ENCODE results near the gene MACROD1. TPM values are rescaled to one million over a fixed set of nuclear protein-coding genes. Genes with fewer than 3 reads are reported as not detected.

Gene MACROD1, protein sequence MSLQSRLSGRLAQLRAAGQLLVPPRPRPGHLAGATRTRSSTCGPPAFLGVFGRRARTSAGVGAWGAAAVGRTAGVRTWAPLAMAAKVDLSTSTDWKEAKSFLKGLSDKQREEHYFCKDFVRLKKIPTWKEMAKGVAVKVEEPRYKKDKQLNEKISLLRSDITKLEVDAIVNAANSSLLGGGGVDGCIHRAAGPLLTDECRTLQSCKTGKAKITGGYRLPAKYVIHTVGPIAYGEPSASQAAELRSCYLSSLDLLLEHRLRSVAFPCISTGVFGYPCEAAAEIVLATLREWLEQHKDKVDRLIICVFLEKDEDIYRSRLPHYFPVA
- 13.4 and 20.3 TPM in 2 replicates for total RNA-seq (2012; rRNA removed)

DNA sequence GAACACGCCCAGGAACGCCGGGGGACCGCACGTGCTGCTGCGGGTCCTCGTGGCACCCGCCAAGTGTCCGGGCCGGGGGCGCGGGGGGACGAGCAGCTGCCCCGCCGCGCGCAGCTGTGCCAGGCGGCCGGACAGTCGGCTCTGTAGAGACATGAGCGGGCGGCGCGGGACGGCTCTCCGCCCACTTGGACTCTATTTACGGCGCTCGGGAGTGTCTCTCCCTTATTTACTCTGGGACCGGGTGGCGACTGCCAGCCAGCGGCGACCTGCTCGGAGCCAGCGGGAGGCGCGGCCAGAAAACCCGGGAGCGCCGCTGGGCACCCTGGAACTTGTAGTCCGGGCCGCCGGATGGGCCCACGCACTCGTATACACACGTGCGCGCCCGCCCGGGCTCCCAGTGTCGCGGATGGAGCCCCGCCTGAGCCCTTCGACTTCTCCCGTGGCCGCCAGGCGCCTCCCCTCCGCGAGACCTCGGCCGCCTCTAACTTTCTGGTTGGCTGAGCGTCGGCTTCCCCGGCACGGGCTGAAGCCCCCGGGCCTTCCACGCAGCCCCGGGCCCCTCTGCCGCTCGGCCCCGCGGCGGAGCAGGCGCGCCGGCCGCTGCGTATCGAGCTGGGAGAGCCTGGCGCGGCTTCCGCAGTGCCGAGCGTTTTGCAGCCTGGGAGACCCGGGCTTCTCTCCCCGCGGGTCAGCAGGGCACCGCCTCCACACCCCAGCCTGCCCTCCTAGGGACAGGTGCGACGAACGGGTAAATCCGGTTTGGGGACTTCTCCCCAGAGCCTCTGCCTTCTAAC lies at the start of gene MACROD1:
Gene MACROD1, minus strand, starts transcription at position 272 of the 794 bp plus-strand sequence. Its CDS starts 119 bp downstream, at position 153.
- H3K36me3 ChIP-seq (ENCODE audit: insufficient read depth, low read length), result no peaks in the 10 kb centered on the region
- peak within 1 kb of the TSS; percentile 75 for H3K9ac ChIP-seq (ENCODE audit: low read depth, low read length)
- H3K27me3 ChIP-seq (ENCODE audit: control insufficient read depth, insufficient read depth, low read length), result no peaks in the 10 kb centered on the region
- H3K9me3 ChIP-seq (replicated peaks; ENCODE audit: low read length), result no peaks in the 10 kb centered on the region
- H3K4me1 ChIP-seq (ENCODE audit: control insufficient read depth, insufficient read depth, low read length), result peaks cover 11% of the 10 kb centered on the region
- H3K4me2 ChIP-seq (ENCODE audit: low read length), result peak within 1 kb of the TSS; percentile 79
- H3K4me3 ChIP-seq (ENCODE audit: low read length), result peak within 1 kb of the TSS; percentile 90

DNA sequence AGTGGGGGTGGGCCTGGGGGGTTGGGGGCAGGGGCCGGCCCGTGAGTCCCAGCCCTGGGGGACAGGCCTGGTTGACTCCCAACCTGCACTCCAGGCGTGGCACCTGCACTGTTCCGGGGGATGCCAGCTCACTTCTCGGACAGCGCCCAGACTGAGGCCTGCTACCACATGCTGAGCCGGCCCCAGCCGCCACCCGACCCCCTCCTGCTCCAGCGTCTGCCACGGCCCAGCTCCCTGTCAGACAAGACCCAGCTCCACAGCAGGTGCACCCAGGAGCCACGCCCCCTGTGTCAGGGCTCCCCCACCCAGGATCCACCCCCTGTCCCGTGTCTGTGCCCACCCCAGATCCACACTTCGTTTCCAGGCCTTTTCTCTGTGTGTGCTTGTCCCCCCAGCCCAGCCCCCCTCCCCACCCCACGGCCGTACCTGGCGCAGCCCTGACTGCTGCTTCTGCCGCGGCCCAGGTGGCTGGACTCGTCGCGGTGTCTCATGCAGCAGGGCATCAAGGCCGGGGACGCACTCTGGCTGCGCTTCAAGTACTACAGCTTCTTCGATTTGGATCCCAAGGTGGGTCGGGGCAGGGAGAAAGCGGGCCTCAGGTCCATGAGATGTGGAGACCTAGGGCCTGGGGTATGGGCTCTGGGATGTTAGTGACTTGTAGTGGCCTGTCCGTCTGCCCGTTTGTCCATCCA lies 45.4 kb upstream of the MACROD1 start:
- no peak overlapping the region for H3K4me2 ChIP-seq (ENCODE audit: low read length)
- H3K27me3 ChIP-seq (ENCODE audit: control insufficient read depth, insufficient read depth, low read length), result no peaks in the 10 kb centered on the region
- H3K9me3 ChIP-seq (replicated peaks; ENCODE audit: low read length), result no peaks in the 10 kb centered on the region
- H3K36me3 ChIP-seq (ENCODE audit: insufficient read depth, low read length), result peaks cover 27% of the 10 kb centered on the region
- H3K4me1 ChIP-seq (ENCODE audit: control insufficient read depth, insufficient read depth, low read length), result peaks cover 35% of the 10 kb centered on the region
- no peak overlapping the region for H3K9ac ChIP-seq (ENCODE audit: low read depth, low read length)
- H3K4me3 ChIP-seq (ENCODE audit: low read length), result no peak overlapping the region

DNA sequence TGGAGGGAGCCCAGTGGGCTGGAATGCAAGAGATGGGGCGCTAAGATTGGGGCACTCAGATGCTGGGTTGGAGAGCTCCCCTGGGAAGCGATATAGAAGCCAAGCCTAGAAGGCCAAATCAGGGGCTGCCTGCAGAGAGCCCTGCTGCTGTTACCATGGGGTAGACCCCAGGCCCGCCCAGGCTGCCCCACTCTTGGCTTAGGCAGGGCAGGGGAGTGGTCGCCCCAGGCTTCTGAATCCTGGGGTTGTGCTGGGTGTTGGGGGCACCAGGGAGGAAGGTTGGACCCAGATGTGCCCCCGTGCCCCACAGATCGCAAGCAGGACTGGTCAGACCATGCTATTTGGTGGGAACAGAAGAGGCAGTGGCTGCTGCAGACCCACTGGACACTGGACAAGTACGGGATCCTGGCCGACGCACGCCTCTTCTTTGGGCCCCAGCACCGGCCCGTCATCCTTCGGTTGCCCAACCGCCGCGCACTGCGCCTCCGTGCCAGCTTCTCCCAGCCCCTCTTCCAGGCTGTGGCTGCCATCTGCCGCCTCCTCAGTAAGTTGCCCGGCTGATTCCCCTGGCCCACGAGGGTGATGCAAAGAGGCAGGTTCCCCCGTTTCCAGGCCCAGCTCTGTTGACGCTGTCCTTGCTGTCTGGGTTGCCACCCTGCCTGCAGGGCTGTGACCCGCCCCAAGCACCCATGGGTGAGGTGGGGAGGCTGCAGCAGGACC lies 44.5 kb upstream of the MACROD1 start:
- H3K9ac ChIP-seq (ENCODE audit: low read depth, low read length), result no peak overlapping the region
- peaks cover 34% of the 10 kb centered on the region for H3K36me3 ChIP-seq (ENCODE audit: insufficient read depth, low read length)
- no peak overlapping the region for H3K4me2 ChIP-seq (ENCODE audit: low read length)
- peaks cover 42% of the 10 kb centered on the region for H3K4me1 ChIP-seq (ENCODE audit: control insufficient read depth, insufficient read depth, low read length)
- no peaks in the 10 kb centered on the region for H3K27me3 ChIP-seq (ENCODE audit: control insufficient read depth, insufficient read depth, low read length)
- no peak overlapping the region for H3K4me3 ChIP-seq (ENCODE audit: low read length)
- H3K9me3 ChIP-seq (replicated peaks; ENCODE audit: low read length), result no peaks in the 10 kb centered on the region

DNA sequence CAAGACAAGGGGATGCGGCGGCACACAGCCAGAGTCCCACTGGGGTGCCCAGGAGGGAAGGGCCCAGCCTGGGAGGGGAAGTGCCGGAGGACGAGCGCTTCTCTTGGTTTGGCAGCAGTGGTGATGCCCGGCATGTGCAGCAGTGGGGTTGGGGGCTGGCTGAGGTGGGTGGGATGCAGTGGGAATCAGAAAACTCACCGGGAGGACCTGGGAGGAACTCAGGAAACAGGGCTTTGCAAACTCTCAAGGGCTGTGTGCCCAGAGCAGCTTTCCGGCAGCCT lies 43.6 kb upstream of the MACROD1 start:
- no peaks in the 10 kb centered on the region for H3K27me3 ChIP-seq (ENCODE audit: control insufficient read depth, insufficient read depth, low read length)
- H3K4me3 ChIP-seq (ENCODE audit: low read length), result no peak overlapping the region
- H3K4me1 ChIP-seq (ENCODE audit: control insufficient read depth, insufficient read depth, low read length), result peaks cover 41% of the 10 kb centered on the region
- peaks cover 36% of the 10 kb centered on the region for H3K36me3 ChIP-seq (ENCODE audit: insufficient read depth, low read length)
- peak overlapping the region; percentile 88 for H3K4me2 ChIP-seq (ENCODE audit: low read length)
- no peaks in the 10 kb centered on the region for H3K9me3 ChIP-seq (replicated peaks; ENCODE audit: low read length)
- H3K9ac ChIP-seq (ENCODE audit: low read depth, low read length), result peak overlapping the region; percentile 84

DNA sequence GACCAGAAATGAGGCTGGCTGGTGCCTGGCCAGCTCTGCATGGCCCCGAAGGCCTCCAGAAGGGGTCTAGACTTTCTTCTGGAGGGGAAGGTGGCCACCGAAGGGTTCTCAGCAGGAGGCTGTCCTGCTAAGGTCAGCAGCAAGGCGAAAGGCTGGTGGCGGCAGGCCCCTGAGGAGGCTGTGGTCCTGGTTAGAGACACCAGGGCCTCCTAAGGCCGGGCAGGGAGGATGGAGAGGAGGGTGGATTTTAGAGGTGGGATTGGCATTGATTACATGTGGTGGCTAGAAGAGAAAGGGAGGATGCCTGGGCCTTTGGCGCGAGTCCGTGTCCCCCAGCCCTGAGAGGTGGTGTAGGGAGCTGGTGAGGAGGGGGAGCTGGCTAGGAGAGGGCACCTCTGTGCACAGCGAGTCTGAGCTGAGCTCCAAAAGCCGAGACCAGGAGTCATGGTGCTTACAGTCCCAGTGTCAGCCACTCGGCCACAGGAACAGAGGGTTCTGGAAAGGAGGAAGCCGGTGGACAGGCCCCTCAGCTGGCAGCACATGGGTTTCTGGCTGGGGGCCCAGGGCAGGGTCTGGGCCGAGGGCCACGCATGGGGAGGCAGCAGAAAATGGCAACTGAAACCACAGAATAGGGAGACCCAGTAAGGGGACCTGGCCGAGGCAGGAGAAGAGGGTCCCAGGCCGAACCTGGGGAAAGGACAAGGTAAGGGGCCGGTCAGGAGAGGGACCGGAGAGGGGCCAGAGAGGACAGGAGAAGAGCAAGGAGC lies 43.1 kb upstream of the MACROD1 start:
- peaks cover 40% of the 10 kb centered on the region for H3K36me3 ChIP-seq (ENCODE audit: insufficient read depth, low read length)
- peaks cover 46% of the 10 kb centered on the region for H3K4me1 ChIP-seq (ENCODE audit: control insufficient read depth, insufficient read depth, low read length)
- H3K9me3 ChIP-seq (replicated peaks; ENCODE audit: low read length), result no peaks in the 10 kb centered on the region
- H3K27me3 ChIP-seq (ENCODE audit: control insufficient read depth, insufficient read depth, low read length), result no peaks in the 10 kb centered on the region
- peak overlapping the region; percentile 88 for H3K4me2 ChIP-seq (ENCODE audit: low read length)
- peak overlapping the region; percentile 70 for H3K4me3 ChIP-seq (ENCODE audit: low read length)
- peak overlapping the region; percentile 84 for H3K9ac ChIP-seq (ENCODE audit: low read depth, low read length)

DNA sequence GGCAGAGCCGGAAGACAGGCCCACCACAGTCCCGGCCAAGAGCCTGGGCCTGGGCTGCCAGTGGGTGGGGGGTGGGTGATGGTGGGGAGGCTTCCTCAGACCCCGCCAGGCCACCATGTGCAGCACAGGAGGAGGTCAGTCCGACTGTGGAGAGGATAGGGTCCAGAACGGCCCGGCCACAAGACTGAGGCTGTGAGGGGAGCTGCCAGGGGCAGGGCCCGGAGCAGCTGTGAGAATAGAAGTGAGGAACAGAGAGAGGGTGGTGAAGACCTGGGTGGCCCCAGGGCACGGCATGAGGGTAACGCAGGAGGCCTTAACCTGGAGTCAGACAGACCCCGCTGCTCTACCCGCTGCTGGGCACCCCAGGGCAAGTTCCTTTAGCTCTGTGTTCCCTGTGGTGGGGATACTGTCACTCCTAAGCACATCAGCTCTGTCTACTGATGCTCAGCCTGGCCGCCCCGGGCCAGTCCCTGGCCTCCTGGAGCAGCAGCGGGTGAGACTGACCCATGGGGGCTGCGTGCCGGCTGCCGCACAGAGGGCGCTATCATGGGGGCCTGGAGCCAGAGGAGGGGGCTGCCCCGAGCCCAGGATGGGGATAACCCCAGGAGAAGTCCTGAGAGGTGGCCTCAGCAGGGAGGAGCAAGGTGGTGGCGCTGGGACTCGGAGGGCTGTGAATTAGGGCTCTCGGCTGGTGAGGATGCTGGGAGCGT lies 42.3 kb upstream of the MACROD1 start:
- Histone ChIP-seq H3K27me3 (ENCODE audit: control insufficient read depth, insufficient read depth, low read length) (no peaks in the 10 kb centered on the region), H3K4me3 (ENCODE audit: low read length) (peak overlapping the region; percentile 70), H3K4me2 (ENCODE audit: low read length) (peak overlapping the region; percentile 88), H3K4me1 (ENCODE audit: control insufficient read depth, insufficient read depth, low read length) (peaks cover 47% of the 10 kb centered on the region), H3K9ac (ENCODE audit: low read depth, low read length) (peak overlapping the region; percentile 84), H3K36me3 (ENCODE audit: insufficient read depth, low read length) (peaks cover 47% of the 10 kb centered on the region), H3K9me3 (replicated peaks; ENCODE audit: low read length) (no peaks in the 10 kb centered on the region)

DNA sequence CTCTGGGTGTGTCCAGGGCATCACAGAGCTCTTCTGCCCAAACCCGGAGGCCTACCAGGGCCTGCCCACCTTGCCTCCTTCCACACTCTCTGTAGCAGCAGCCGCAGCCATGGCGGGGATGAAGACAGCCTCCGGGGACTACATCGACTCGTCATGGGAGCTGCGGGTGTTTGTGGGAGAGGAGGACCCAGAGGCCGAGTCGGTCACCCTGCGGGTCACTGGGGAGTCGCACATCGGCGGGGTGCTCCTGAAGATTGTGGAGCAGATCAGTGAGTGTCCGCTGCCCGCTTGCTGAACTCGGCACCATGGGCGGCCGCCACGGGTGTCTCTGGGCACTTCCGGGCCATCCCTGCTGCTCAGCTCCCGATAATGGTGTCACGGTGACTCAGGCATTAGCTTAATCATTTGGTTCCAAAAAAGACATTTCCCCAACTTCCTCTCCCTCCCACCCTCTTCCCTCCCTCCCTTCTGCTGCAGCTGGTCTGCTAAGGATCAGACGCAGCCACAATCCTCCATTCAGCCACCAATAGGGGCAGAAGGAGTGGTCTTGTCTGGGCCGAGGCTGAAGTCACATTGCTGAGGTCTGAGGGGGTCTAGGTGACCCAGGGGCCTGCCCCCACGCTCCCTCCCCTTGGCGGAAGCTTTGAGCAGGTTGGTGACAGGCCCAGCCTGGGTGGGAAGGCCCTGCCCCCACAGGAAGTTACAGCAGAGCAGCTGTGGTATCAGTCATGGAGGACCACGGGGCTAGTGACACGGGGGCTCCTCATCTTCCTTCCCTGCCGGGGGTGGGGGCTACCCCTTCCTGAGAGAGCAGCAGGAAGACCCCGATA lies 41.6 kb upstream of the MACROD1 start:
- no peaks in the 10 kb centered on the region for H3K27me3 ChIP-seq (ENCODE audit: control insufficient read depth, insufficient read depth, low read length)
- H3K9ac ChIP-seq (ENCODE audit: low read depth, low read length), result peak overlapping the region; percentile 84
- H3K4me2 ChIP-seq (ENCODE audit: low read length), result peak overlapping the region; percentile 88
- peaks cover 53% of the 10 kb centered on the region for H3K36me3 ChIP-seq (ENCODE audit: insufficient read depth, low read length)
- peaks cover 47% of the 10 kb centered on the region for H3K4me1 ChIP-seq (ENCODE audit: control insufficient read depth, insufficient read depth, low read length)
- H3K4me3 ChIP-seq (ENCODE audit: low read length), result peak overlapping the region; percentile 70
- no peaks in the 10 kb centered on the region for H3K9me3 ChIP-seq (replicated peaks; ENCODE audit: low read length)

DNA sequence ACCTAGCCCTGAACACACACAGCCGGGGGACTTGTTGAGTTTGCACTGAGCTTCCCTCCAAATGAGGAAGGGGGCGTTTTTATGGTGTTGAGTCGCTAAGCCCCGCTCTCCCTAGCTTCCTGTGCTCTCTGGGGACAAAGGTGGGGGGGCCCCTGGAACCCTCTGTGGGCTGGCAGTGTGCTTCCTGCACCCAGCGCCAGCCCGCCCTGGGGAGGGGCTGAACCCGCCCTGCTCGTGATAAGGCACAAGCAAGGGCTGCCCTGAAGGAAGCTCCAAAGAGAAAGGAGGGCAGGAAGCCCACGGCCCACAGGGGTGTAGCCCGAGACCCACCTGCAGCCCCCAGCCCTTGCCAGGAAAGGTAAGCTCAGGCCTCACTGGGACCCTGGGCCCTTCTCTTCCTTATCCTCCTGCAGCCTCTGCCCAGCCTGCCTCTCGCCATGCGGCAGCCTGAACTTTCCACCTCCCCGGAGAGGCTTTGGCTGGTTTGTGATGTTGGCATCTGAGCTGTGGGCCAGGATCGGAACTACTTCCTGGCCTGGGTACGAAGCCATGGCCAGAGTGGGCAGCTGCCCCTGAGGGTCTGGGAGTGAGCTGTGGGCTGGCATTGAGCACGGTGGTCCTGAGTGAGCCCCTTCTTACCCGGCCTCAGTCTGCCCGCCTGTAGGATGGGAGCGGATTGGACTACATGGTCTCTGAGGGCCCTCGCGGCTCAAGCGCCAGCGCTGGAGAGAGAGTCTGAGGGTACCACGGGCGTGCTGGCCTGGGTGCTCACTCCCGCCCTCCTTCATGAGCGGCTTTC lies 40.7 kb upstream of the MACROD1 start, which contains the start of gene FERMT3:
Gene FERMT3, plus strand, starts transcription at position 265 of the 799 bp plus-strand sequence. CDS start 644 bp downstream, outside the sequence.
- Histone ChIP-seq H3K4me2 (ENCODE audit: low read length) (peak within 1 kb of the TSS; percentile 88), H3K9ac (ENCODE audit: low read depth, low read length) (peak within 1 kb of the TSS; percentile 84), H3K9me3 (replicated peaks; ENCODE audit: low read length) (no peaks in the 10 kb centered on the region), H3K27me3 (ENCODE audit: control insufficient read depth, insufficient read depth, low read length) (no peaks in the 10 kb centered on the region), H3K36me3 (ENCODE audit: insufficient read depth, low read length) (peaks cover 52% of the 10 kb centered on the region), H3K4me1 (ENCODE audit: control insufficient read depth, insufficient read depth, low read length) (peaks cover 47% of the 10 kb centered on the region), H3K4me3 (ENCODE audit: low read length) (peak within 1 kb of the TSS; percentile 70)

DNA sequence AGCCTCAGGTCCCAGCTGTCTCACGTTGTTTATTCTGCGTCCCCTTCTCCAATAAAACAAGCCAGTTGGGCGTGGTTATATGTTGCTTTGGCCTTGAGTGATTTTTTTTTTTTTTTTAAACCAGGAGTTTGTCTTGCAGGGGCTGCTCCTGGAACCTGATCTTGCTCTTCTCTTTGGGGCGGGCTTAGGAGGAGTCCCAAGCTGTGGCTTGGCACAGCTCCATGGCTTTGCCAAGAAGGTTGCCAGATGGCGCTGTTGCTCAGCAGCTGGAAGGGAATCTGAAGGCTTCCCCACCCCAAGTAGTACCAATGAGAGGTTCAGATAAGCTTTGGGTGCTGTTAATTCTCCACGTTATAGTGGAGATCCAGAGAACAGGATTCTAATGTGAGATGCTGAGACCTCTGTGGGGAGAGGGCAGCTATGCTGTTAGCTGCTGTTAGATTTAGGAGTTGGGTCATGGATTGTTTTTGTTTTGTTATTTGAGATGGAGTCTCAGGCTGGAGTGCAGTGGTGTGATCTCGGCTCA lies 38.6 kb upstream of the MACROD1 start:
- Histone ChIP-seq H3K9ac (ENCODE audit: low read depth, low read length) (no peak overlapping the region), H3K4me1 (ENCODE audit: control insufficient read depth, insufficient read depth, low read length) (peaks cover 47% of the 10 kb centered on the region), H3K27me3 (ENCODE audit: control insufficient read depth, insufficient read depth, low read length) (no peaks in the 10 kb centered on the region), H3K9me3 (replicated peaks; ENCODE audit: low read length) (no peaks in the 10 kb centered on the region), H3K36me3 (ENCODE audit: insufficient read depth, low read length) (peaks cover 61% of the 10 kb centered on the region), H3K4me2 (ENCODE audit: low read length) (peak overlapping the region; percentile 14), H3K4me3 (ENCODE audit: low read length) (no peak overlapping the region)

Measured in skeletal muscle satellite cell (primary cell).